Calu3 (cell line): Measurements from ENCODE around the gene ERC2. TPM values are rescaled to one million over a fixed set of nuclear protein-coding genes. Genes with fewer than 3 reads are reported as not detected.

ENCODE experiments used
- BruUV-seq: library from RNA; stranded (reverse); fragments of 400-500 nt; replicated peaks from 2 replicates; lab custom pipeline; 2021; lab: Mats Ljungman, UMichigan
- CTCF ChIA-PET: fragments of 300-600 bp; sonication (Branson Sonifier 250); formaldehyde crosslinking; loops from one replicate; lab custom pipeline; 2022; ENCODE audit warnings: antibody characterized with exemption; lab: Charles Lee
- DNase-seq: peaks from one replicate; pipeline ENCODE4 v3.0.0; 2022
- H3K27ac Mint-ChIP-seq: one replicate; pipeline ENCODE4 v1.8.0; 2022; ENCODE audit warnings: mixed read lengths; ENCODE audit not compliant: unreplicated experiment
- H3K27me3 Mint-ChIP-seq: one replicate; pipeline ENCODE4 v1.8.0; 2022; ENCODE audit warnings: mixed read lengths; ENCODE audit not compliant: unreplicated experiment
- H3K36me3 Mint-ChIP-seq: one replicate; pipeline ENCODE4 v1.8.0; 2022; ENCODE audit warnings: mild to moderate bottlenecking, moderate library complexity, mixed read lengths; ENCODE audit not compliant: insufficient read depth, unreplicated experiment
- H3K4me1 Mint-ChIP-seq: one replicate; pipeline ENCODE4 v1.8.0; 2022; ENCODE audit warnings: mild to moderate bottlenecking, low read depth, mixed read lengths; ENCODE audit not compliant: unreplicated experiment
- H3K4me3 Mint-ChIP-seq: one replicate; pipeline ENCODE4 v1.8.0; 2022; ENCODE audit warnings: mild to moderate bottlenecking, low read depth, moderate library complexity, mixed read lengths; ENCODE audit not compliant: unreplicated experiment
- H3K9me3 Mint-ChIP-seq: one replicate; pipeline ENCODE4 v1.8.0; 2022; ENCODE audit warnings: low read depth, mixed read lengths; ENCODE audit not compliant: unreplicated experiment
- CTCF ChIP-seq: fragments of 200-600 bp; IDR thresholded peaks from one replicate; pipeline ENCODE4 v1.8.0; 2022; ENCODE audit warnings: antibody characterized with exemption; ENCODE audit not compliant: unreplicated experiment
- intact Hi-C: fragments of 100-400 bp; cut with micrococcal nuclease; formaldehyde crosslinking; loops from one replicate; pipeline ENCODE4 v1.10.0; 2022; ENCODE audit not compliant: unreplicated experiment
- total RNA-seq: library from RNA; stranded (reverse); gene quantifications from 2 replicates; pipeline ENCODE4 v1.2.3, GENCODE V29; 2022

ERC2 gene
- total RNA-seq, 1 experiment from 2014 or later = 0.73 TPM

- no peak overlapping the region for H3K27ac Mint-ChIP-seq
- peak; percentile 19 for DNase-seq
- peaks cover 49% of the 10 kb centered on the region for H3K27me3 Mint-ChIP-seq
- no peaks in the 10 kb centered on the region for H3K4me1 Mint-ChIP-seq
- CTCF ChIA-PET = no interaction called here
- no peak for TF ChIP-seq CTCF
- H3K4me3 Mint-ChIP-seq = peak overlapping the region; percentile 71
- BruUV-seq = no TSS peak
- peaks cover 11% of the 10 kb centered on the region for H3K36me3 Mint-ChIP-seq
- intact Hi-C loops = loop anchor here (10.0 kb wide), 2 partner anchors 256 to 416 kb away; no protein-coding TSS in a partner anchor
- no peaks in the 10 kb centered on the region for H3K9me3 Mint-ChIP-seq
Observed at GRCh38 chr3:55488398-55489055, 979.7 kb downstream of the ERC2 start.

- no peak for TF ChIP-seq CTCF
- Mint-ChIP-seq H3K36me3 (peaks cover 11% of the 10 kb centered on the region), H3K4me3 (peak overlapping the region; percentile 71), H3K27ac (no peak overlapping the region), H3K9me3 (no peaks in the 10 kb centered on the region), H3K4me1 (no peaks in the 10 kb centered on the region), H3K27me3 (peaks cover 49% of the 10 kb centered on the region)
- DNase-seq = peak; percentile 7
- CTCF ChIA-PET = interaction anchor here (0.6 kb wide), 1 partner anchor 209 kb away, joined by 3 read pairs; no protein-coding TSS in a partner anchor
- no TSS peak for BruUV-seq
- intact Hi-C loops = loop anchor here (10.0 kb wide), 2 partner anchors 257 to 417 kb away; no protein-coding TSS in a partner anchor
Observed at GRCh38 chr3:55487381-55488241, 980.7 kb downstream of the ERC2 start.

DNA sequence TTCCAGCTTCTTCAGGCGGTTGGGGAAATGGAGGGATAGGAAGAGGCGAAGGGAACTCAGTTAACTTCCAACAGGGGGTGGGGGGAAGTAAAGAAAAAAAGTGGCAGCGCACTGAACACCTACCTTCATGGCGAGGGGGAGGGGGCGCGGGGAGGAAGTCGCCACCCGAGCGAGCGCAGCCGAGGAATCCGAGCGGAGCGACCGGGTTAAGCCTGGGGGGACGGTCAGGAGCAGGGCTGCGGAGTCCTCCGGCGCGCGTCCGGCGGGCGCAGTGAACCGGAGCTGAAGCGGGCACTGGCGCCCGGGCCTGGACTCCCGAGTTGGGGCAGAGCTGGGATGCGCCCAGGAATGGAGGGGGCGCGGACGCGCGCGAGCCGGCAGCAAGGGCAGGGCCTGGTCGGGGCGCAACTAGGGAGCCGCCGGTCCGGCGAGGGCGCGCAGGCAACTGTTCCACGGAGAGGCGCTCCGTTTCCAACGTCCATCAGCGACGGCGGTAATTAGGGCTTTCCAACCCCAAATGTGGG, 981.3 kb downstream of the ERC2 start, which contains the start of gene WNT5A:
TSS of gene WNT5A (minus strand) at position 450 of the 524 bp plus-strand sequence. CDS start at position 129, 321 bp downstream.
- Mint-ChIP-seq H3K9me3 (no peaks in the 10 kb centered on the region), H3K27me3 (peaks cover 49% of the 10 kb centered on the region), H3K4me3 (peak within 1 kb of the TSS; percentile 71), H3K4me1 (no peaks in the 10 kb centered on the region), H3K27ac (no peak within 1 kb of the TSS), H3K36me3 (peaks cover 11% of the 10 kb centered on the region)
- BruUV-seq = no TSS peak
- no peak for DNase-seq
- CTCF ChIA-PET = no interaction called here
- TF ChIP-seq CTCF = no peak
- intact Hi-C loops = loop anchor here (10.0 kb wide), 2 partner anchors 258 to 418 kb away; no protein-coding TSS in a partner anchor

DNA sequence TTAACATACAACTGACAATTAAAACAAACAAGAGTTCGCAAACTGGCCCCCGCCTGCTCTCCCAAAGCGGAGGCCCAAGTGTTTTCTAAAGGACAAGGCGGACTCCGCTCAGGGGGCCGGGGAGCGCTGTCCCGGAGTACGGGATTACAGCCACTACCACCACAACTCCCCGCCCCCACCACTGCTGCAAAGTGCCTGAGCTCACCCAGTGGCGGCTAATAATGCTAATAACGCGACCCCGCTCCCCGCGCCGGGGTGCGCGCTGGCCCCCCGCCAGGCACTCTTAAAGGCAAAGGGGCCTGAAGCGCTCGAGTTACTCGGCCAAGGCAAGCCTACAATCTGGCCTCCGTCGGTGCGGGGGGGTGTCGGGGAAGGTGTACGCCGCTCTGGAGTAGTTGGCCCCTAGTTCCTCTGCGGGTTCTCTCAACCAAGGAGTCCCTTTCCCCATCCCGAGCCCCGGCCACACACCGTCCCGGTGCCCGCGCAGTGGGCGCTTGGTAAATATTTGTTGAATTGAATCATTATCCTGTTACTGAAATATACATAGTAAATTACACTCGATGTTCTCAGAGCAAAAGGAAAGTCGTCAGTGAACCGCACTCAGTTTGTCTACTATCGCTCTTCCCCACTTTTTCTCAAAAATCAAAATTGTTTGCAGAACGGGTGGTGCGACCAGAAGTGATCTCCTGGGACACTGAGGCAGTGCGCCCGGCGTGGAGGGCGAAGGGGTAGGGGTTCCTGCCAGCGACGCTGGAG, 982.0 kb downstream of the ERC2 start:
- Mint-ChIP-seq H3K36me3 (peaks cover 11% of the 10 kb centered on the region), H3K4me1 (no peaks in the 10 kb centered on the region), H3K27me3 (peaks cover 52% of the 10 kb centered on the region), H3K4me3 (peak overlapping the region; percentile 71), H3K9me3 (no peaks in the 10 kb centered on the region), H3K27ac (no peak overlapping the region)
- DNase-seq = no peak
- BruUV-seq = no TSS peak
- intact Hi-C loops = loop anchor here (10.0 kb wide), 2 partner anchors 259 to 419 kb away; no protein-coding TSS in a partner anchor
- TF ChIP-seq CTCF = no peak
- CTCF ChIA-PET = no interaction called here
